Neural cell (in vitro differentiated cells): Measurements from ENCODE around the gene AP1S1.

Experiments used
- CTCF ChIP-seq: fragments of 450-650 bp; IDR thresholded peaks from 2 replicates; pipeline ENCODE4 v1.5.1; 2014; ENCODE audit warnings: antibody characterized with exemption, mild to moderate bottlenecking, moderate library complexity; ENCODE audit not compliant: poor library complexity, severe bottlenecking
- EP300 ChIP-seq: fragments of 450-650 bp; conservative IDR thresholded peaks from 2 replicates; pipeline ENCODE4 v1.6.1; 2014; ENCODE audit warnings: antibody characterized with exemption, mild to moderate bottlenecking, moderate library complexity; ENCODE audit not compliant: poor library complexity, severe bottlenecking
- EZH2 ChIP-seq: fragments of 200-600, 300-800 bp; shearing (Covaris generic), sonication (generic); IDR thresholded peaks from 2 replicates; pipeline ENCODE4 v1.6.1; 2014; ENCODE audit warnings: antibody characterized with exemption, low read length, borderline replicate concordance, mild to moderate bottlenecking; ENCODE audit not compliant: insufficient read depth, poor library complexity, severe bottlenecking
- MXI1 ChIP-seq: fragments of 450-650 bp; conservative IDR thresholded peaks from 2 replicates; pipeline ENCODE4 v1.6.1; 2014; ENCODE audit warnings: antibody characterized with exemption, mild to moderate bottlenecking; ENCODE audit not compliant: poor library complexity, severe bottlenecking
- POLR2AphosphoS5 ChIP-seq: IDR thresholded peaks from 2 replicates; pipeline ENCODE4 v1.6.1; 2012
- SMC3 ChIP-seq: fragments of 450-650 bp; conservative IDR thresholded peaks from 2 replicates; pipeline ENCODE4 v1.6.1; 2014; ENCODE audit warnings: antibody characterized with exemption, mild to moderate bottlenecking, moderate library complexity; ENCODE audit not compliant: poor library complexity
- TAF1 ChIP-seq: IDR thresholded peaks from 2 replicates; pipeline ENCODE4 v1.6.1; 2012; ENCODE audit warnings: low read depth

- TF ChIP-seq CTCF (no peak), POLR2AphosphoS5 (no peak), EZH2 (no peak), EP300 (no peak), TAF1 (no peak), SMC3 (no peak), MXI1 (no peak)
These were observed 39.1 kb upstream of the AP1S1 start for GRCh38 chr7:101115215-101115614.
